MG63 (cell line): ENCODE data around the gene DIAPH2. TPM values are rescaled to one million over a fixed set of nuclear protein-coding genes. Genes with fewer than 3 reads are reported as not detected.

Experiments used
- DNase-seq: peaks from one replicate; pipeline ENCODE4 v3.0.0-alpha.2; 2020
- H3K27me3 ChIP-seq: fragments of 250-450 bp; sonication (Bioruptor Pico); 2 replicates; pipeline ENCODE4 v1.5.1; 2020; ENCODE audit warnings: mild to moderate bottlenecking, moderate library complexity
- H3K36me3 ChIP-seq: fragments of 250-450 bp; sonication (Bioruptor Pico); 2 replicates; pipeline ENCODE4 v1.5.1; 2020; ENCODE audit warnings: mild to moderate bottlenecking, moderate library complexity
- H3K4me3 ChIP-seq: fragments of 250-450 bp; sonication (Bioruptor Pico); 2 replicates; pipeline ENCODE4 v1.5.1; 2020; ENCODE audit warnings: mild to moderate bottlenecking, moderate library complexity
- H3K9me3 ChIP-seq: fragments of 250-450 bp; sonication (Bioruptor Pico); 2 replicates; pipeline ENCODE4 v1.5.1; 2020; ENCODE audit warnings: mild to moderate bottlenecking, moderate library complexity
- total RNA-seq: library from RNA; depleted of rRNA; stranded (reverse); fragments of >200 nt; shearing (Covaris generic); gene quantifications from 2 replicates; pipeline ENCODE4 v1.2.3, GENCODE V29; 2014; ENCODE audit warnings: low replicate concordance

The DIAPH2 gene
- total RNA-seq, 1 experiment from 2014 or later: 8.4 TPM

- Histone ChIP-seq H3K9me3 (no peaks in the 10 kb centered on the region), H3K27me3 (no peaks in the 10 kb centered on the region), H3K4me3 (no peak overlapping the region), H3K36me3 (no peaks in the 10 kb centered on the region)
- no peak for DNase-seq
Observed at GRCh38 chrX:97234471-97235081, 549.9 kb downstream of the DIAPH2 start.

GRCh38 chrX:97238632-97239031, 554.0 kb downstream of the DIAPH2 start:
- Histone ChIP-seq H3K4me3 (no peak overlapping the region), H3K27me3 (no peaks in the 10 kb centered on the region), H3K9me3 (no peaks in the 10 kb centered on the region), H3K36me3 (no peaks in the 10 kb centered on the region)
- no peak for DNase-seq

- no peaks in the 10 kb centered on the region for H3K27me3 ChIP-seq
- H3K9me3 ChIP-seq: no peaks in the 10 kb centered on the region
- no peaks in the 10 kb centered on the region for H3K36me3 ChIP-seq
- no peak for DNase-seq
- no peak overlapping the region for H3K4me3 ChIP-seq
Observed at GRCh38 chrX:97252111-97252510, 567.5 kb downstream of the DIAPH2 start.

GRCh38 chrX:97260679-97261078, 576.0 kb downstream of the DIAPH2 start:
- no peaks in the 10 kb centered on the region for H3K9me3 ChIP-seq
- DNase-seq: no peak

GRCh38 chrX:97266406-97267121, 581.9 kb downstream of the DIAPH2 start:
- Histone ChIP-seq H3K36me3 (no peaks in the 10 kb centered on the region), H3K27me3 (no peaks in the 10 kb centered on the region), H3K4me3 (no peak overlapping the region), H3K9me3 (no peaks in the 10 kb centered on the region)
- no peak for DNase-seq

More at GRCh38 chrX:97260679-97261078, 576.0 kb downstream of the DIAPH2 start:
- H3K36me3 ChIP-seq: no peaks in the 10 kb centered on the region
- no peak overlapping the region for H3K4me3 ChIP-seq
- no peaks in the 10 kb centered on the region for H3K27me3 ChIP-seq

- Histone ChIP-seq H3K36me3 (no peaks in the 10 kb centered on the region), H3K27me3 (no peaks in the 10 kb centered on the region), H3K4me3 (no peak overlapping the region), H3K9me3 (no peaks in the 10 kb centered on the region)
- DNase-seq: no peak
Observed at GRCh38 chrX:97267396-97268181, 582.9 kb downstream of the DIAPH2 start.

GRCh38 chrX:97268182-97268680, 583.6 kb downstream of the DIAPH2 start:
- no peak for DNase-seq
- Histone ChIP-seq H3K36me3 (no peaks in the 10 kb centered on the region), H3K9me3 (no peaks in the 10 kb centered on the region), H3K27me3 (no peaks in the 10 kb centered on the region), H3K4me3 (no peak overlapping the region)

- no peak for DNase-seq
- no peaks in the 10 kb centered on the region for H3K36me3 ChIP-seq
- no peak overlapping the region for H3K4me3 ChIP-seq
- H3K9me3 ChIP-seq: no peaks in the 10 kb centered on the region
- no peaks in the 10 kb centered on the region for H3K27me3 ChIP-seq
Observed at GRCh38 chrX:97284531-97284930, 599.9 kb downstream of the DIAPH2 start.

- DNase-seq: no peak
- no peak overlapping the region for H3K4me3 ChIP-seq
- no peaks in the 10 kb centered on the region for H3K36me3 ChIP-seq
- H3K9me3 ChIP-seq: no peaks in the 10 kb centered on the region
- no peaks in the 10 kb centered on the region for H3K27me3 ChIP-seq
Observed at GRCh38 chrX:97290199-97290598, 605.6 kb downstream of the DIAPH2 start.

- Histone ChIP-seq H3K36me3 (no peaks in the 10 kb centered on the region), H3K4me3 (no peak overlapping the region), H3K9me3 (no peaks in the 10 kb centered on the region), H3K27me3 (no peaks in the 10 kb centered on the region)
- DNase-seq: no peak
Observed at GRCh38 chrX:97294041-97294440, 609.4 kb downstream of the DIAPH2 start.

GRCh38 chrX:97295954-97296353, 611.3 kb downstream of the DIAPH2 start:
- H3K36me3 ChIP-seq: no peaks in the 10 kb centered on the region
- DNase-seq: no peak
- no peak overlapping the region for H3K4me3 ChIP-seq
- H3K27me3 ChIP-seq: no peaks in the 10 kb centered on the region
- H3K9me3 ChIP-seq: no peaks in the 10 kb centered on the region

GRCh38 chrX:97306771-97307470, 622.3 kb downstream of the DIAPH2 start:
- Histone ChIP-seq H3K4me3 (no peak overlapping the region), H3K27me3 (no peaks in the 10 kb centered on the region), H3K9me3 (no peaks in the 10 kb centered on the region), H3K36me3 (no peaks in the 10 kb centered on the region)
- no peak for DNase-seq

- H3K4me3 ChIP-seq: no peak overlapping the region
- no peaks in the 10 kb centered on the region for H3K9me3 ChIP-seq
- H3K27me3 ChIP-seq: no peaks in the 10 kb centered on the region
- DNase-seq: no peak
- no peaks in the 10 kb centered on the region for H3K36me3 ChIP-seq
Observed at GRCh38 chrX:97308171-97308570, 623.5 kb downstream of the DIAPH2 start.

- no peak for DNase-seq
- H3K36me3 ChIP-seq: no peaks in the 10 kb centered on the region
- no peaks in the 10 kb centered on the region for H3K27me3 ChIP-seq
- H3K9me3 ChIP-seq: no peaks in the 10 kb centered on the region
- H3K4me3 ChIP-seq: no peak overlapping the region
Observed at GRCh38 chrX:97309487-97310116, 625.0 kb downstream of the DIAPH2 start.

- Histone ChIP-seq H3K27me3 (no peaks in the 10 kb centered on the region), H3K4me3 (no peak overlapping the region), H3K9me3 (no peaks in the 10 kb centered on the region), H3K36me3 (no peaks in the 10 kb centered on the region)
- no peak for DNase-seq
Observed at GRCh38 chrX:97310373-97310772, 625.7 kb downstream of the DIAPH2 start.

GRCh38 chrX:97311066-97311778, 626.6 kb downstream of the DIAPH2 start:
- H3K27me3 ChIP-seq: no peaks in the 10 kb centered on the region
- H3K36me3 ChIP-seq: no peaks in the 10 kb centered on the region
- no peak overlapping the region for H3K4me3 ChIP-seq
- DNase-seq: no peak
- no peaks in the 10 kb centered on the region for H3K9me3 ChIP-seq
